ENCODE results near the gene CYP26C1.

DNA sequence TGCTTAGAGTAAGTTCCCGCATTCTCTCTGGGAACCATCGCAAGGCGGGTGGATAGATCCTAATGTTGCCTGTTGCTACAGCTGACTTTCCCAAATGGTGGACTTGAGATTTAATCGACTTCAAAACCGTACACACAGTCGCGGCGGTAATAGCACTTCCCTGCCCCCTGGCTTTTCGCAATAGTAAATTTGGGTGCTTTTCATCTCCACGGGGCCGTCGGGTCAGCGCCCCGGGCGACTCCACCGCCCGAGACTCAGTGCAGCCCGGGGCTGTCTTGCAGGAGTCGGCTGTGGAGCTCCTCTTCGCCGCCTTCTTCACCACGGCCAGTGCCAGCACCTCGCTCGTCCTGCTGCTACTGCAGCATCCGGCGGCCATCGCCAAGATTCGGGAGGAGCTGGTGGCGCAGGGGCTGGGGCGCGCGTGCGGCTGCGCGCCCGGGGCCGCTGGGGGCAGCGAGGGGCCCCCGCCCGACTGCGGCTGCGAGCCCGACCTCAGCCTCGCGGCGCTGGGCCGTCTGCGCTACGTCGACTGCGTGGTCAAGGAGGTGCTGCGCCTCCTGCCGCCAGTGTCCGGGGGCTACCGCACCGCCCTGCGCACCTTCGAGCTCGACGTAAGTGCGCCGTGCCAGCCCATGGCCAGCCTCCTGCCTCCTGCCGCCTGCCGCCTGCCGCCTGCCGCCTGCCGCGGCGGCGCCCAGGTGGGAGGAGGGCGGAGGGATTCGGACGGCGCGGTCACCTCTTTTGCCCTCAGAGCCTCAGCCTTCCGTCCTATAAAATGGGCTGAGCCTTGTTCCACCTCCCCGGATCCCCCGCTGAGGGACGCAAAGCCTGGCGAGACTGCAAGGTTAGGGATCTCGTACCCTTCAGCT lies 5.3 kb downstream of the CYP26C1 start:
- no peak for TF ChIP-seq EZH2 (IDR thresholded peaks at IDR 0.05; ENCODE audit: low read depth)
- TF ChIP-seq, protein P1, sequence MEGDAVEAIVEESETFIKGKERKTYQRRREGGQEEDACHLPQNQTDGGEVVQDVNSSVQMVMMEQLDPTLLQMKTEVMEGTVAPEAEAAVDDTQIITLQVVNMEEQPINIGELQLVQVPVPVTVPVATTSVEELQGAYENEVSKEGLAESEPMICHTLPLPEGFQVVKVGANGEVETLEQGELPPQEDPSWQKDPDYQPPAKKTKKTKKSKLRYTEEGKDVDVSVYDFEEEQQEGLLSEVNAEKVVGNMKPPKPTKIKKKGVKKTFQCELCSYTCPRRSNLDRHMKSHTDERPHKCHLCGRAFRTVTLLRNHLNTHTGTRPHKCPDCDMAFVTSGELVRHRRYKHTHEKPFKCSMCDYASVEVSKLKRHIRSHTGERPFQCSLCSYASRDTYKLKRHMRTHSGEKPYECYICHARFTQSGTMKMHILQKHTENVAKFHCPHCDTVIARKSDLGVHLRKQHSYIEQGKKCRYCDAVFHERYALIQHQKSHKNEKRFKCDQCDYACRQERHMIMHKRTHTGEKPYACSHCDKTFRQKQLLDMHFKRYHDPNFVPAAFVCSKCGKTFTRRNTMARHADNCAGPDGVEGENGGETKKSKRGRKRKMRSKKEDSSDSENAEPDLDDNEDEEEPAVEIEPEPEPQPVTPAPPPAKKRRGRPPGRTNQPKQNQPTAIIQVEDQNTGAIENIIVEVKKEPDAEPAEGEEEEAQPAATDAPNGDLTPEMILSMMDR (conservative IDR thresholded peaks at IDR 0.05), result no peak

Measured in PC-9 (cell line).